ENCODE measurements around the gene KLHL22. TPM values are rescaled to one million over a fixed set of nuclear protein-coding genes. Genes with fewer than 3 reads are reported as not detected.
"Not testable (repeated sequence)": the region's sequence is repeated elsewhere in the genome, so short reads cannot be mapped to it uniquely, and the experiment has no call there.

KLHL22 gene, protein sequence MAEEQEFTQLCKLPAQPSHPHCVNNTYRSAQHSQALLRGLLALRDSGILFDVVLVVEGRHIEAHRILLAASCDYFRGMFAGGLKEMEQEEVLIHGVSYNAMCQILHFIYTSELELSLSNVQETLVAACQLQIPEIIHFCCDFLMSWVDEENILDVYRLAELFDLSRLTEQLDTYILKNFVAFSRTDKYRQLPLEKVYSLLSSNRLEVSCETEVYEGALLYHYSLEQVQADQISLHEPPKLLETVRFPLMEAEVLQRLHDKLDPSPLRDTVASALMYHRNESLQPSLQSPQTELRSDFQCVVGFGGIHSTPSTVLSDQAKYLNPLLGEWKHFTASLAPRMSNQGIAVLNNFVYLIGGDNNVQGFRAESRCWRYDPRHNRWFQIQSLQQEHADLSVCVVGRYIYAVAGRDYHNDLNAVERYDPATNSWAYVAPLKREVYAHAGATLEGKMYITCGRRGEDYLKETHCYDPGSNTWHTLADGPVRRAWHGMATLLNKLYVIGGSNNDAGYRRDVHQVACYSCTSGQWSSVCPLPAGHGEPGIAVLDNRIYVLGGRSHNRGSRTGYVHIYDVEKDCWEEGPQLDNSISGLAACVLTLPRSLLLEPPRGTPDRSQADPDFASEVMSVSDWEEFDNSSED
- 10 to 100 TPM; 12.3 to 29.7 (median 18.3) TPM for total RNA-seq

- H3K4me3 ChIP-seq = peak within 1 kb of the TSS; percentile 71
- peak; percentile 70 to 79 for DNase-seq (ENCODE audit: low spot score in 2 of 2)
- TF ChIP-seq POLR2A (IDR thresholded peaks at IDR 0.05) = no peak
- no peak for TF ChIP-seq POLR2AphosphoS5 (IDR thresholded peaks at IDR 0.05)
- TF ChIP-seq, protein P1, sequence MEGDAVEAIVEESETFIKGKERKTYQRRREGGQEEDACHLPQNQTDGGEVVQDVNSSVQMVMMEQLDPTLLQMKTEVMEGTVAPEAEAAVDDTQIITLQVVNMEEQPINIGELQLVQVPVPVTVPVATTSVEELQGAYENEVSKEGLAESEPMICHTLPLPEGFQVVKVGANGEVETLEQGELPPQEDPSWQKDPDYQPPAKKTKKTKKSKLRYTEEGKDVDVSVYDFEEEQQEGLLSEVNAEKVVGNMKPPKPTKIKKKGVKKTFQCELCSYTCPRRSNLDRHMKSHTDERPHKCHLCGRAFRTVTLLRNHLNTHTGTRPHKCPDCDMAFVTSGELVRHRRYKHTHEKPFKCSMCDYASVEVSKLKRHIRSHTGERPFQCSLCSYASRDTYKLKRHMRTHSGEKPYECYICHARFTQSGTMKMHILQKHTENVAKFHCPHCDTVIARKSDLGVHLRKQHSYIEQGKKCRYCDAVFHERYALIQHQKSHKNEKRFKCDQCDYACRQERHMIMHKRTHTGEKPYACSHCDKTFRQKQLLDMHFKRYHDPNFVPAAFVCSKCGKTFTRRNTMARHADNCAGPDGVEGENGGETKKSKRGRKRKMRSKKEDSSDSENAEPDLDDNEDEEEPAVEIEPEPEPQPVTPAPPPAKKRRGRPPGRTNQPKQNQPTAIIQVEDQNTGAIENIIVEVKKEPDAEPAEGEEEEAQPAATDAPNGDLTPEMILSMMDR (IDR thresholded peaks at IDR 0.05) = no peak
- no peak for TF ChIP-seq EP300 (IDR thresholded peaks at IDR 0.05)
- peak within 1 kb of the TSS; percentile 89 for H3K27ac ChIP-seq
- no peaks in the 10 kb centered on the region for H3K27me3 ChIP-seq
- peaks cover 3% of the 10 kb centered on the region for H3K36me3 ChIP-seq
- WGBS = 0% methylated on average over 5 of the region's 108 CpGs
- no peaks in the 10 kb centered on the region for H3K9me3 ChIP-seq
- peaks cover 26% of the 10 kb centered on the region for H3K4me1 ChIP-seq
Measured at GRCh38 chr22:20494978-20495860, at the start of gene KLHL22. Gene KLHL22 (minus strand): TSS chr22:20495795. CDS start chr22:20489211, 6,584 bp downstream.

DNA sequence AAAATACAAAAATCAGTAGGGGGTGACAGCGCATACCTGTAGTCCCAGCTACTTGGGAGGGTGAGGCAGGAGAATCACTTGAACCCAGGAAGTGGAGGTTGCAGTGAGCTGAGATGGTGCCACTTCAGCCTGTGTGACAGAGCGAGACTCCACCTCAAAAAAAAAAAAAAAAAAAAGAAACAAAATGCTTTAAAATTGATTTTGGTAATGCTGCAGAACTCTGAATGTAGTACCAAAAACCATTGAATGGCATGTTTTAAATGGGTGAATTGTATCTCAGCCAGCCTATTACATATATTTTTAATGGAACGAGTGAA, 49.7 kb upstream of the KLHL22 start:
- not testable (repeated sequence) for DNase-seq (ENCODE audit: low spot score in 2 of 2); H3K27me3 ChIP-seq; H3K9me3 ChIP-seq; H3K27ac ChIP-seq; H3K4me3 ChIP-seq
- 85% methylated on average over 3 of the region's 3 CpGs for WGBS
- Histone ChIP-seq H3K4me1 (peaks cover 20% of the 10 kb centered on the region), H3K36me3 (peaks cover 32% of the 10 kb centered on the region)

- Histone ChIP-seq H3K4me1 (no peaks in the 10 kb centered on the region), H3K36me3 (peaks cover 58% of the 10 kb centered on the region), H3K27me3 (no peaks in the 10 kb centered on the region), H3K4me3 (no peak overlapping the region), H3K9me3 (no peaks in the 10 kb centered on the region), H3K27ac (no peak overlapping the region)
- DNase-seq (ENCODE audit: low spot score in 2 of 2) = no peak
- TF ChIP-seq POLR2A (IDR thresholded peaks at IDR 0.05) (no peak), EP300 (IDR thresholded peaks at IDR 0.05) (no peak), POLR2AphosphoS5 (IDR thresholded peaks at IDR 0.05) (no peak)
- TF ChIP-seq, protein P1 (IDR thresholded peaks at IDR 0.05) = no peak
Measured at GRCh38 chr22:20542736-20543135, 47.1 kb upstream of the KLHL22 start.

GRCh38 chr22:20542055-20542454, 46.5 kb upstream of the KLHL22 start:
- Histone ChIP-seq H3K4me1 (no peaks in the 10 kb centered on the region), H3K9me3 (no peaks in the 10 kb centered on the region), H3K27ac (no peak overlapping the region), H3K27me3 (no peaks in the 10 kb centered on the region), H3K36me3 (peaks cover 62% of the 10 kb centered on the region), H3K4me3 (no peak overlapping the region)
- DNase-seq (ENCODE audit: low spot score in 2 of 2) = no peak
- TF ChIP-seq EP300 (IDR thresholded peaks at IDR 0.05) (no peak), POLR2AphosphoS5 (IDR thresholded peaks at IDR 0.05) (no peak), POLR2A (IDR thresholded peaks at IDR 0.05) (no peak)
- TF ChIP-seq, protein P1 (IDR thresholded peaks at IDR 0.05) = no peak
- WGBS = 98% methylated on average over 3 of the region's 3 CpGs

DNA sequence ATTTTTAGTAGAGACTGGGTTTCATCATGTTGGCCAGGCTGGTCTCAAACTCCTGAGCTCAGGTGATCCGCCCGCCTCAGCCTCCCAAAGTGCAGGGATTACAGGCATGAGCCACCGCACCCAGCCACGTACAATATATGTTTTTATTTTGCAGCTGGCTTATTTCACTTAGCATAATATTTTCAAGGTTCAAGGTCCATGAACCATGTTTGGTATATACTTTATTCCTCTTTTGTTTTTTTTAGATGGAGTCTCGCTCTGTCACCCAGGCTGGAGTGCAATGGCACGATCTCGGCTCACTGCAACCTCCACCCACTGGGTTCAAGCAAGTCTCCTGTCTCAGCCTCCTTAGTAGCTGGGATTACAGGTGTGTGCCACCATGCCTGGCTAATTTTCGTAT, 43.3 kb upstream of the KLHL22 start:
- H3K27ac ChIP-seq; H3K4me3 ChIP-seq; H3K9me3 ChIP-seq; H3K27me3 ChIP-seq; DNase-seq (ENCODE audit: low spot score in 2 of 2); H3K4me1 ChIP-seq: not testable (repeated sequence)
- WGBS = 98% methylated on average over 8 of the region's 8 CpGs
- H3K36me3 ChIP-seq = peaks cover 54% of the 10 kb centered on the region

DNA sequence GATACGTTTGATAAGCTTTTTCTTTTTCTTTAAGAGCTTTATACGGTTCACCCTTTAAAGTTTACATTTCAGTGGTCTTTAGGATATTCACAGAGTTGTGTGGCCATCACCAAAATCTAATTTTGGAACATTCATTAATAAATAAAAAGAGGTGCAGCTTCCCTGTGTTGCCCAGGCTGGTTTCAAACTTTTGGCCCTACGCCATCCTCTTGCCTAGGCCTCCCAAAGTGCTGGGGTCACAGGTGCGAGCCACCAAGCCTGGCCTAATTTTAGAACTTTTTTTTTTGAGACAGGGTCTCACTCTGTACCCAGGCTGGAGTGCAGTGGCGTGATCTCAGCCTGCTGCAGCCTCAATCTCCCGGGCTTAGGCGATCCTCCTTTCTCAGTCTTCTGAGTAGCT, 42.4 kb upstream of the KLHL22 start:
- H3K27ac ChIP-seq = no peak overlapping the region
- peaks cover 19% of the 10 kb centered on the region for H3K4me1 ChIP-seq
- 93% methylated on average over 7 of the region's 7 CpGs for WGBS
- H3K27me3 ChIP-seq = no peaks in the 10 kb centered on the region
- no peak overlapping the region for H3K4me3 ChIP-seq
- TF ChIP-seq POLR2A (IDR thresholded peaks at IDR 0.05) (no peak), EP300 (IDR thresholded peaks at IDR 0.05) (no peak), POLR2AphosphoS5 (IDR thresholded peaks at IDR 0.05) (no peak)
- TF ChIP-seq, protein P1 (IDR thresholded peaks at IDR 0.05) = no peak
- no peaks in the 10 kb centered on the region for H3K9me3 ChIP-seq
- DNase-seq (ENCODE audit: low spot score in 2 of 2) = no peak
- H3K36me3 ChIP-seq = peaks cover 51% of the 10 kb centered on the region
